NB4 (cell line): ENCODE data around the gene MRPS9.

Experiments
- CTCF ChIP-seq: IDR thresholded peaks from one replicate; pipeline ENCODE4 v1.5.1; 2012; ENCODE audit warnings: low read depth, low read length
- MAX ChIP-seq: IDR thresholded peaks from 2 replicates; pipeline ENCODE4 v1.6.1; 2011; ENCODE audit warnings: low read depth, low read length
- POLR2A ChIP-seq: IDR thresholded peaks from 2 replicates; pipeline ENCODE4 v1.6.1; 2011; ENCODE audit warnings: mild to moderate bottlenecking; ENCODE audit not compliant: insufficient read length; ENCODE audit errors: extremely low read depth

GRCh38 chr2:105102001-105102400 is 64.1 kb downstream of the MRPS9 start:
- TF ChIP-seq CTCF (no peak), MAX (no peak), POLR2A (no peak)
